OCI-LY3 (cell line): Measurements from ENCODE around the gene MED12L.

ENCODE experiments used
- EZH2phosphoT487 ChIP-seq: fragments of 200-600 bp; shearing (Covaris generic); IDR thresholded peaks from 2 replicates; pipeline ENCODE4 v1.6.1; 2018; ENCODE audit warnings: antibody characterized with exemption, mixed run types, low read depth
- TF ChIP-seq, protein P1 (sequence below): fragments of 200-600, 300-600 bp; sonication (generic); IDR thresholded peaks from 2 replicates; pipeline ENCODE4 v1.5.1; 2014; ENCODE audit warnings: antibody characterized with exemption, low read length, low read depth

DNA sequence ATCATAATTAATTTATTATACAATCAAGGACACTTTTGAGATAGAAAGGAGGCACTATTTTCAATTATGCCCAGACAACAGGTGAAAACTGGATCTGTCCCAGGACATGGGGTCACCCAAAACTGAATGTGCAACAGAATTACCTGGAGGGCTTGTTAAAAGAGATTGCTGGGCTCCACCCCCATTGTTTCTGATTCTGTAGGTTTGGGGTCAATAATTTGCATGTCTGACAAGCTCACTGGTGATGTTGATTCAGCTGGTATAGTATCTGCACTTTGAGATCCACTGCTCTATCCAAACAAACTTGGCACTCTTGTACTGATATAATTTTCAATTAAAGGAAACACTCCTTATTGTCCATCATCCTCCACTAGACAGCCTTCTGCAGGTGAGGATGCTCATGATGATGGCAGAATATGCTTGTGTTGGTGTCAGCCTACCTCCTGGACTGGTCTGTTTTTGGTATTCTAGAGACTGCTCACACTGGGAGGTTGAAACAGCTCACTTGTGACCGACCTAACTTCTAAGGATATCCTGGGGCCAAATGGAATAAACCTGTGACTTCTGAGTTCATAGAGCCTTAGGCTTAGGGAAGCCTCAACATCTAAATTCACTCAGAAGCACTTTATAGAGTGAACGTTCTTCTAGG is 190.7 kb downstream of the MED12L start:
- TF ChIP-seq, protein P1, sequence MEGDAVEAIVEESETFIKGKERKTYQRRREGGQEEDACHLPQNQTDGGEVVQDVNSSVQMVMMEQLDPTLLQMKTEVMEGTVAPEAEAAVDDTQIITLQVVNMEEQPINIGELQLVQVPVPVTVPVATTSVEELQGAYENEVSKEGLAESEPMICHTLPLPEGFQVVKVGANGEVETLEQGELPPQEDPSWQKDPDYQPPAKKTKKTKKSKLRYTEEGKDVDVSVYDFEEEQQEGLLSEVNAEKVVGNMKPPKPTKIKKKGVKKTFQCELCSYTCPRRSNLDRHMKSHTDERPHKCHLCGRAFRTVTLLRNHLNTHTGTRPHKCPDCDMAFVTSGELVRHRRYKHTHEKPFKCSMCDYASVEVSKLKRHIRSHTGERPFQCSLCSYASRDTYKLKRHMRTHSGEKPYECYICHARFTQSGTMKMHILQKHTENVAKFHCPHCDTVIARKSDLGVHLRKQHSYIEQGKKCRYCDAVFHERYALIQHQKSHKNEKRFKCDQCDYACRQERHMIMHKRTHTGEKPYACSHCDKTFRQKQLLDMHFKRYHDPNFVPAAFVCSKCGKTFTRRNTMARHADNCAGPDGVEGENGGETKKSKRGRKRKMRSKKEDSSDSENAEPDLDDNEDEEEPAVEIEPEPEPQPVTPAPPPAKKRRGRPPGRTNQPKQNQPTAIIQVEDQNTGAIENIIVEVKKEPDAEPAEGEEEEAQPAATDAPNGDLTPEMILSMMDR, result no peak
- no peak for TF ChIP-seq EZH2phosphoT487
